COR-L47 (cell line): ENCODE measurements around the gene CDH23.

ENCODE experiments used
- DNase-seq: peaks from one replicate; lab custom pipeline; 2025; lab: John Stamatoyannopoulos, UW

Gene CDH23

DNA sequence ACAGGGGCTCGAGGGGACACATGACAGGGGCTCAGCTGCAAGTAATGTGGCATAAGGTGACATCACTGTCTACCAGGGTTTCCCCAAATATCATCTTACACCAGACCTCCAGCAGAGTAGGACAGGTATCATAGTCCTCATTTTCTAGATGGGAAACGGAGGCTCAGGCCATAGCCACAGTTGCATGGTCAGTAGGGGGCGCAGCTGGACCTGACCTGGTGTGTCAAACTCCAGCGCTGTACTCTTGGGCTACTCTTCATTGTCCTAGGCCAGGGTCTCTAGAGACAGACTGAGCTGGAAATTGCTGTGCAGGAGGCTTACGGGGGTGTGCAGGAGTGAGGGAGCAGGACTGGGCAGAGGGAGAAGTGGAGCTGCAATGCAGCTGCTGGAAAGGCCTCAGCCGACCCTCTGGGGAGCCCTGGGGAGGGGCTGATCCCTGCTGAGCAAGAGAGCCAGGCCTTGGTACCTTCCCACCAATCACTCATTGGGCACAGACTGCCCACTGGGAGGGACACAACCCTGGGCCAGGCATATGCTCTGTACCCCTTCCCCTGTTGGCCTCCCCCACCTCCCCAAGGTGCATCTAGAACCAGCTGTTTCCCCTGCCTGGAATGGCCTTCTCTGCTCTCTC is 89.9 kb downstream of the CDH23 start:
- DNase-seq = no peak

GRCh38 chr10:71487726-71488125 is 91.0 kb downstream of the CDH23 start:
- no peak for DNase-seq

DNA sequence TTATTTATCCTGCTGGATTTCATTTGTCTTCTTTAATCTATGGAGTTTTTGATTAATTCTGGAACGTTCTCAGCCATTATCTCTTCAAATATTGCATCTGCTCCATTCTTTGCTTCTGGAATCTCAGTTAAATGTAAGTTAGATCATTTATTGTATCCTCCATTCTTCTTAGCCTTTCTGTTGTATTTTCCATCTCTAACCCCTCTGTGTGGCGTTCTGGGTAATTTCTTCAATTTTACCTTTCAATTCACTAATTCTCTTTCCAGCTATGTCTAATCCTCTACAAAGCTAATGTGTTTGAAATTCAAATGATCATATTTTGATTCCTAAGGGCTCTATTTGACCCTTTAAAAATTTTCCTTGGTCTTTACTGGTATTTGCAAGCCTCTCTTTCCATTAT is 92.4 kb downstream of the CDH23 start:
- no peak for DNase-seq

DNA sequence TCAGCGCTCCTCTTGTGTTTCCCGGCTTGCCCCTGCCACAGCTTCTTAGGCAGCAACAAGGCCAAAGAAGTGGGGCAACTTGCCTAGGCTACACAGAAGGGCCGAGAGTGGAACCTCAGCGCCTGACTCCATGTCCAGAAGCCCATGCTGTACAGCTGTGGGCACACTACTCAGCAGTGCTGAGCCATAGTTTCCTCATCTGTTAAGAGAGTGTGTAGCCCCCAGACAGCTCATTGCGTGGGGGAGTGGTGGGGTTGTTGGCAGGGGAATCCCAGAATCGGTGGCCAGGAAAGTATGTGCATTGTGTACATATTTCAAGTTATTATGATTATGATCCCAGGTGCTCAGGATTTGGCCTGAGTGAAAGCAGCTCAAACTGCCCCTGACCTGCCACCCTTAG is 96.2 kb downstream of the CDH23 start:
- no peak for DNase-seq

DNA sequence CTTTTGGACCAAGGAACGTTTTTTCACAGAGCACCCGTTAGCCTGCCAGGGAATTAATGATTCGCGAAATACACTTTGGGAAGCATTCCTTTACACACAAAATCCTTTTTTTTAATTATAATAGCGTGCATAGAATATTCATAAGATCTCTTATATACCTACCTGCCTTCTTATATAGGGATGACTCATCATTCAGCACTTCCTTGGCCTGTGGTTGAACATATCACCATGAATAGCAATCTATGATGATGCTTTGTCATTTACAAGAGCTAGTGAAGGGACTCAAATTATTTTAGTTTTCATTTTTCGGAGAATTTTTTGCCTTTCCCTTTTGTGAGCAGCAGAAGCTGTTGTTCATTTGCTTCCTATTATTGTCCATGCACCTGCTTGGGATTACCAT is 97.0 kb downstream of the CDH23 start:
- DNase-seq = no peak

DNA sequence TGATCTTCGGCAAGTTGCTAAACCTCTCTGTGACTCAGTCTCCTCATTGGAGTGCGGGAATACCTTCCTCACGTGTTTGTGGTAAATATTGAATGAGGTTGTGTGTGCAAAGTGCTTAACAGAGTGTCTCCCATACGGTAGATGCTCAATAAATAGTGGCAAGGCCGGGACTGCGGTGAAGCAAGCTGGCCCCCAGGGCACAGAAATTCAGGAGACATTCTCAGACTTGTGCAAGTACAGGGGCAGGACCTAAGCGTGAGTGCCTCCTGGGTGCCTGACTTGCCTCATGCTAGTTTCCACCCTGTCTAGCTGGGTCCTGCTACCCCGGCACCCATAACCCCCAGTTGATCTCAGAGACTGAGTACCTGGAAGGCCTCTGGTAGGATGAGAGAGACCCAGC is 97.8 kb downstream of the CDH23 start:
- no peak for DNase-seq

GRCh38 chr10:71494980-71495381 is 98.3 kb downstream of the CDH23 start:
- DNase-seq = no peak

DNA sequence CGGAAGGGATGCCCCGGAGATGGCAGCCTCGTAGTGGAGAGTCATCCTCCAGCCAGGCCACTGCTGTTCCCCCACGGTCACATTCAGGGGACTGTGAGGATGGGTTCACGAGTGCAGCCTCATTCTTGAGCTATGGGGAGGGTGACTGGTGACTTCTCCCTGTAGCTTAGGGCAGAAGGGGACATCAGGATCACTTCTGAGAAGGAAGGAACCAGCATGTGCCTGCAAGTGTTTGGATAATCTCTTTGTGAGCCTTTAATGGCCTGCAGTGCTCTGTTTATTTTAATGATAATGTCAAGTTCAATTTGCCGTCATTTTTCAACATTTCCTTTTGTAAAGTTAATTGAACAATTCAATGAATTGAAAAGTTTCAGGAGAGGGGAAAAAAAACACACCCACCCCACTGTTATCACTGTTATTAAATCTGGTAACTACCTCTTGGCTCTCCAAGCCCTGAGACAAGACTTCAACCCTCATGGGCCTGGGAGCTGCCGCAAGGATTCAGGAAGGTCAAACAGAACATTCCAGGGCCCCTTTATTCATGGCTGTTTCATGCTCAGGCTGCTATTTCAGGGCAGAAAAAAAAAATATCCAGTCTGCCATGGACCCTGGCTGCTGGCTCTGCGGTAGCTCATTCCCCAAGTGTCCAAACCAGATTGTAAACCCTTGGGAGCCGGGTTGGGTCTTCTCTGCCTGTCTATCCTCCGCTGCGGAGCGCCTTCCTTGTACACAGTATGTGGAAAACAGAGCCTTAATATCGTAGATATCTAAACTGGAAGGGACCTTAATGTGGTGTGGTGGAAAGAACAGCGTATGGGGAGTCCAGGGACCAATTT is 100.4 kb downstream of the CDH23 start:
- no peak for DNase-seq

GRCh38 chr10:71497763-71498326 is 101.1 kb downstream of the CDH23 start:
- no peak for DNase-seq

DNA sequence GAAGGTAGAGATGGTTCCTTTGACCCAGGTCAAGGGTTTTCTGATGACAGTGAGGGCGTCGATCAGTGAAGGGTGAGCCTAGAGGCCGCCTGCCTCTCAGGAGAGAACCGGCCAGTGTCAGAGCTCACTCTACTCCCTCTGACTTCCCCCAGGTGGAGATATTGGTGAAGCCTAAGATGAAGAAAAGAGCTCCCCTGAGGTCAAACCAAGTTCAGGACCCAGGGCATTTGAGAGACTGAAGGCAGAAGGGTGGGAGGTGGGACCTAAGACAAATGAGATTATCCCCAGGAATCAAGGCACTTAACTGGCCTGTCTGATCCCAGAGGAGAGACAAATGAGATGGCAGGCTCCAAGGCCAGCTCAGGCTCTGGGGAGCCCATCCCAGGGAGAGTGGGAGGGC is 104.7 kb downstream of the CDH23 start:
- DNase-seq = no peak

GRCh38 chr10:71502190-71502589 is 105.5 kb downstream of the CDH23 start:
- DNase-seq = no peak

GRCh38 chr10:71502851-71503250 is 106.1 kb downstream of the CDH23 start:
- no peak for DNase-seq

- DNase-seq = no peak
These were observed 107.4 kb downstream of the CDH23 start for GRCh38 chr10:71504168-71504567.

DNA sequence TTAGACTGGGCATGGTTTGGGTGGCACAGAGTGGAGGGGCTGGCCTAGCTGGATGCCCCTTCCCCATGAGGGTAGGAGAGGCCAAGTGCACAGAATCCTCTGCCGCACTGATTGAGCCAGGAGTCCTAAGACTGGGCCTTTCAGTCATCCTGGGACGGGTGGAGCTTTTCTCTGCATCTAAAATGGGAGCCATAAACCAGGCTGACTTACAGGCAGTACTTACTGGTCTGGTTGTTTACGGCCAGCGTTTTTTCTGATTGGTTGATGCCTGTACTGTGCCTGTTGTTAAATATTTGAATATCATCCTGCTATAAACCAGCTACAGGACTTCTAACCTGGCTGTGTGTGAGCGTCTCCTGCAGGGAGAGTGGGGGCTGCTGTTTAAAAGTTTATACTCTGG is 107.8 kb downstream of the CDH23 start:
- DNase-seq = no peak

DNA sequence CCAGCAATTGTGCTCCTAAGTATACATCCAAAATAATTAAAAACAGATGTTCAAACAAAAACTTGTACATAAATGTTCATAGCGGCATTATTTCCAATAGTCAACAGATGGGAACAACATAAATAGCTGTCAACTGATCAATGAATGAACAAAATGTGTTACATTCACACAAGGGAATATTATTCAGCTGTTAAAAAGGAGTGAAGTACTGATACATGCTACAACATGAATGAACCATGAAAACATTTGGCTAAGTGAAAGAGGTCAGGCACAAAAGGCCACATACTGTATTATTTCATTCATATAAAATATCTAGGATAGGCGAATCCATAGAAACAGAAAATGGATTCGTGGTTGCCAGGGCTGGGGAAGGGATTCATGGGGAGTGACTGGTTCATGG is 109.1 kb downstream of the CDH23 start:
- no peak for DNase-seq

DNA sequence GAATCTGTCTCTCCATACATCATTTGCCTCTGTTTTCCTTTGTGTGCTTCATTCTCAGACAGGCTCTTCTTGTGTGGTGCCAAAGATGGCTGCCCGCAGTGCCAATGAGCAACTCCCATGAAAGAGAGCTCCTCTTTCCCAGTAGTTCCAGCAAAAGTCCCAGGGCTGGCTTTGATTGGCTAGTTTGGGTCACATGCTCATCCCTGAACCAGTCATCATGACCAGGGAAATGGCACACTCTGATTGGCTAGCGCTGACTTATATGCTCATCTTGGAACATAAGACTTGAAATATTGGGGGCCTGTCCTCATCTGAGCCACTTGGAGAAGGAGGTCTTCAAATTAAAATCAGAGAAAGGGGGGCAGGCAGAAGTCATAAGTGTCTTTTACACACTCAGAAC is 112.7 kb downstream of the CDH23 start:
- no peak for DNase-seq

DNA sequence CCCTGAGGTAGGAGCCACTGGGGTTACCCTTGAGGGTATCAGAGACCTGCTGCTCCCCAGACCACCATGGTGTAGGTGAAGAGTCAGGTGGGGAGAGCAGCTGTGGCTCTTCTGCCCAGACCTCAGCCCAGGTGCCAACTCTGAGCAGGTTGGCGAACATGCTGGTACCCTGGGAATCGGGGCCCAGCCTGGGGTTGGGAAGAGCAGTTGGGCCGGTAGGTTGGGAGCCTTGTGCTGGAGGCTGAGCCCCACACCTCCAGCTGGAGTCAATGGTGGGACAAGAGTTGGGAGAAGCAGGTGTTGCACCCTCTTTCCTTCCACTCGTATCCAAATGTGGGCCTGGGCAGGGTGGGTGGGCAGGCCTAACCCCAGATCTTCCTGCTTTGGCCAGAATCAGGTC is 114.5 kb downstream of the CDH23 start:
- no peak for DNase-seq

GRCh38 chr10:71512312-71512711 is 115.6 kb downstream of the CDH23 start:
- no peak for DNase-seq

DNA sequence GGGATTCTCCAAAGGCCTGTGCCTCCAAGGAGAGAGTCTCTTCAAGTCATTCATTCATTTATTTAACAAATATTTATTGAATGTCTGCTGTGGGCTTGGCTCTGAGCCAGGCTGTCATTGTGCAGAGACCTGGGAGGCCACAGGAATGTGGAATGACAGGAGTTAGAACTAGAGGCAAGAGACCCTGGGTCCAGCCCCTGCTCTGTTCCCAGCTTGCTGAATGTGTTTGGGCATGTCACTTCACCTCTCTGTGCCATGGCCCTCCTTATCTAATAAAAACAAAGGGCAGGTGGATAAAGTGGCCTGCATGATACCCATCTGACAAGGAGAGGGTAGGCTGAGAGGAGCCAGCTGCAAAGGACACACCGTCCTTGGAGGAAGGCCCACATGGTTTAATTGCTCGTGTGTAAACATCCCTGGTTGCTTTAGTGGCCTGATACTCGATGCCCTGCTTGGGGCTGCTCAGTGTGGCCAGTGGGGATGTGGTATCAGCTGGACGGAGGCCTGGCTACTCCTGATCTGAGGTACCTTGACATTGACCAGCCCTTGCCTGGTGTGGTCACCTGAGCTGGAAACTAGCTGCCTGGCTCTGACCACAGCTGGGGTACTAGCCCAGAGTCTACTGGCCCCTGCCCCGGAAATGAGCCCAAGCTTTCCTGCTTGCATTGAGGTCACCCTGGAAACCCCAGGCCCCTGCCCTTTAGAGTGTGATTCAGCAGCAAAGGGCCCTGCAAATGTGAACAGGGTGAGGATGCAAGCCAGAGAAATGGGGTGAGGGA is 116.2 kb downstream of the CDH23 start:
- DNase-seq = no peak

DNA sequence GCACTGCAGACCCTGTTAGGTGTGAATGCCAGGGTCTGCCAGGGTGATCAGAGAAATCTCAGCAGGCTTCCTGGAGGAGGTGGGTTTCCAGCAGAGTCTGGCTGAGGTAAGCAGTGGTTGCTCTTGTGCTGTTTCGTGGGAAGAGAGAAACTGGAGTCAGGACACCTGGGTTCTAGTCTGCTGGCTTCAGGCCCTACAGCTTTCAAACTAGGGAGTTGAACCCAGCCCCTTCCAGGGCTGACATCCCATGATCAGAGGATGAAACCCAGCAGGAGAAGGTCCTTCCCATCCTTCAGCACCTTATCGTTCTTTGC is 116.8 kb downstream of the CDH23 start:
- no peak for DNase-seq

DNA sequence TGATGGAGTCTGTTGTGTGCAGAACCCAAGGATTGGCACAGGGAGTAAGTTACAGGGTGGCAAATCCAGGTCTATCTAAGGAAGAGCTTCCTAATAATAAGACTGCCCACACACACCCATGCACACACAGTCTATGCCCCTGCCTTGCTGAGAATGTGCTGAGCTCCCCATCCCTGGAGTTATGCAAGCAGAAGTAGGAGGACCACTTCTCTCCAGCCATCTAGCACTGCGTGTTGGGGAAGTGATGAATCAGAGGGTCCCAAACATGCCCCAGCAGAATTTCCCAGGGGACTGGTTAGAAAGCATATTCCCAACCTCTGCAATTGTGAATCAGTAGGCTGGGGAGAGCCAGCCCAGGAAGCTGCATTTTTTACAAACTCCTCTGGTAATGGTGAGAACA is 117.2 kb downstream of the CDH23 start:
- DNase-seq = no peak

DNA sequence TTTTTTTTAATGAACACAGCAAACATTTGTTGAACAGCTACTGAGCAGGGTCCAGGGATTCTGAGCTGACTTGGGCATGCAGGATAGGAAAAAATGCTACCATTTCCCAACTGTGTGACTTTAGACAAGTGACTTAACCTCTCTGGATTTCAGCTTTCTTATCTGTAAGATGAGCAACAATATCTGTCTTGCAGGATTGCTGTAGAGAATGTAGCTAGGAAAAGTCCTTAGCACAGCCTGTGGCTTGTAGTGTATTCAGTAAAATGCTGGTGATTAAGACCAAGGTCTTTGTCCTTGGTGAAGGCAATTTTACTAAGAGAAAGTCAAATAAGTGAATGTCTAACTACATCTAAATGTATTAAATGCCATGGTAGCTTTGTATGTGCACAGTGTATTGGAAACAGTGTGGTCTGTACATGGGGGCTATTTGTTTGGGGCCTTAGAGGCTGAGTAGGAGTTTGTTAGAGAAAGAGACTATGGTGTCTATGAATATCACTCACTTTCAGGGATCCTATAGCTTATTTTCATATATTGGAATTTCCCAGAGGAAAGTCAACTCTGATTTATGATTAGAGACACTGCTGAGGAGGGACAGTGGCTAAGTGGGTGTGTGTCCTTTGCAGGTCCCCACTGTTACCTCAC is 118.9 kb downstream of the CDH23 start:
- no peak for DNase-seq
